ENCODE data around the gene RNF20. TPM values are rescaled to one million over a fixed set of nuclear protein-coding genes. Genes with fewer than 3 reads are reported as not detected.
"Not testable (repeated sequence)": the region's sequence is repeated elsewhere in the genome, so short reads cannot be mapped to it uniquely, and the experiment has no call there.

The RNF20 gene
- total RNA-seq, 1 experiment from 2014 or later: 58.4 TPM

DNA sequence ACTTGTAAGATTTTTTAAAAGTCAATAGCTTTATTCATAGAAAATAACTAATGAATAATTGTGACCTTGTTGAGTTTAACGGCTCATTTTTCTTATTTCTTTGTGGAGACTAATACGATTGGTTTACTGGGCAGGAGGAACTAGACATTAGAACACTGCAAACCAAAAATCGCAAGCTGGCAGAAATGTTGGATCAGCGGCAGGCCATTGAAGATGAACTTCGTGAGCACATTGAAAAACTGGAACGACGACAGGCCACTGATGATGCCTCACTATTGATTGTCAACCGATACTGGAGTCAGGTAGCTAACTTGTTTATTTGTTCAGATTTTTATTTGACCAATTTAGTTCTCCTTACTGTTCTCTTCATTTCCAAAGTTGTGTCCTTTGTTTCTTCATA, 6.4 kb downstream of the RNF20 start:
- intact Hi-C loops (cut with micrococcal nuclease; ENCODE audit: unreplicated experiment): no loop called here
- Histone ChIP-seq H3K36me3 (ENCODE audit: insufficient read depth, low read length, poor library complexity, severe bottlenecking) (peaks cover 47% of the 10 kb centered on the region), H3K27me3 (replicated peaks; ENCODE audit: insufficient read depth, low read depth, low read length, poor library complexity) (no peaks in the 10 kb centered on the region), H3K9me3 (ENCODE audit: low read depth, low read length, poor library complexity, severe bottlenecking) (no peaks in the 10 kb centered on the region), H3K4me1 (ENCODE audit: insufficient read depth, low read length, poor library complexity, severe bottlenecking) (no peaks in the 10 kb centered on the region), H3K27ac (ENCODE audit: low read depth, low read length, poor library complexity, severe bottlenecking) (no peak overlapping the region), H3K4me3 (ENCODE audit: low read depth, low read length, poor library complexity, severe bottlenecking) (no peak overlapping the region)
- ChIA-PET POLR2A (ENCODE audit: low non-redundant PET) (no interaction called here), CTCF (interaction anchor here (0.6 kb wide), 1 partner anchor 66 kb away, joined by 3 read pairs; no protein-coding TSS in a partner anchor)
- TF ChIP-seq EZH2 (IDR thresholded peaks at IDR 0.05; ENCODE audit: borderline replicate concordance, low read depth, low read length, poor library complexity, severe bottlenecking): no peak
- TF ChIP-seq, protein P1, sequence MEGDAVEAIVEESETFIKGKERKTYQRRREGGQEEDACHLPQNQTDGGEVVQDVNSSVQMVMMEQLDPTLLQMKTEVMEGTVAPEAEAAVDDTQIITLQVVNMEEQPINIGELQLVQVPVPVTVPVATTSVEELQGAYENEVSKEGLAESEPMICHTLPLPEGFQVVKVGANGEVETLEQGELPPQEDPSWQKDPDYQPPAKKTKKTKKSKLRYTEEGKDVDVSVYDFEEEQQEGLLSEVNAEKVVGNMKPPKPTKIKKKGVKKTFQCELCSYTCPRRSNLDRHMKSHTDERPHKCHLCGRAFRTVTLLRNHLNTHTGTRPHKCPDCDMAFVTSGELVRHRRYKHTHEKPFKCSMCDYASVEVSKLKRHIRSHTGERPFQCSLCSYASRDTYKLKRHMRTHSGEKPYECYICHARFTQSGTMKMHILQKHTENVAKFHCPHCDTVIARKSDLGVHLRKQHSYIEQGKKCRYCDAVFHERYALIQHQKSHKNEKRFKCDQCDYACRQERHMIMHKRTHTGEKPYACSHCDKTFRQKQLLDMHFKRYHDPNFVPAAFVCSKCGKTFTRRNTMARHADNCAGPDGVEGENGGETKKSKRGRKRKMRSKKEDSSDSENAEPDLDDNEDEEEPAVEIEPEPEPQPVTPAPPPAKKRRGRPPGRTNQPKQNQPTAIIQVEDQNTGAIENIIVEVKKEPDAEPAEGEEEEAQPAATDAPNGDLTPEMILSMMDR (conservative IDR thresholded peaks at IDR 0.05; ENCODE audit: low read depth, low read length): no peak
- BruUV-seq (replicated peaks): no TSS peak
- DNase-seq (ENCODE audit: low spot score): no peak

DNA sequence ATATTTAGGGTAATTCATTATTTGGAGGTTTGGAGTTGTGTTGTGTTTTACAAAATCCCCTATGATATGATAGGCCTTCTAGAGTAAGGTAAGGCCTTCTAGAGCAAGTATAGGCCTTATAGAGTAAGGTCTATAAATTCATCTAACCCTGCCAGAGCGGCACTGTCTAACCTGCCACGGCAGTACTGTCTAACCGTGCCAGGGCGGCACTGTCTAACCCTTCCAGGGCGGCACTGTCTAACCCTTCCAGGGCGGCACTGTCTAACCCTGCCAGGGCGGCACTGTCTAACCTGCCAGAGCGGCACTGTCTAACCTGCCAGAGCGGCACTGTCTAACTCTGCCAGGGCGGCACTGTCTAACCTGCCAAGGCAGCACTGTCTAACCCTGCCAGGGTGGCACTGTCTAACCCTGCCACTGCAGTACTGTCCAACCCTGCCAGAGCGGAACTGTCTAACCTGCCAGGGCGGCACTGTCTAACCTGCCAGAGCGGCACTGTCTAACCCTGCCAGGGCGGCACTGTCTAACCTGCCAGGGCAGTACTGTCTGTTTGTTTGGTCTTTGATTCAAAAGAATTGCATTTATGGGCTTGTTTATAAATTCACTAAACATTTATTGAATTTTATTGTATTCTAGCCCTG, 9.6 kb downstream of the RNF20 start:
- H3K4me3 ChIP-seq (ENCODE audit: low read depth, low read length, poor library complexity, severe bottlenecking): no peak overlapping the region
- H3K9me3 ChIP-seq (ENCODE audit: low read depth, low read length, poor library complexity, severe bottlenecking): no peaks in the 10 kb centered on the region
- peaks cover 64% of the 10 kb centered on the region for H3K36me3 ChIP-seq (ENCODE audit: insufficient read depth, low read length, poor library complexity, severe bottlenecking)
- no peak for TF ChIP-seq EZH2 (IDR thresholded peaks at IDR 0.05; ENCODE audit: borderline replicate concordance, low read depth, low read length, poor library complexity, severe bottlenecking)
- TF ChIP-seq, protein P1 (conservative IDR thresholded peaks at IDR 0.05; ENCODE audit: low read depth, low read length): no peak
- DNase-seq (ENCODE audit: low spot score): no peak
- no TSS peak for BruUV-seq (replicated peaks)
- intact Hi-C loops (cut with micrococcal nuclease; ENCODE audit: unreplicated experiment): no loop called here
- no peaks in the 10 kb centered on the region for H3K4me1 ChIP-seq (ENCODE audit: insufficient read depth, low read length, poor library complexity, severe bottlenecking)
- no peaks in the 10 kb centered on the region for H3K27me3 ChIP-seq (replicated peaks; ENCODE audit: insufficient read depth, low read depth, low read length, poor library complexity)
- no peak overlapping the region for H3K27ac ChIP-seq (ENCODE audit: low read depth, low read length, poor library complexity, severe bottlenecking)
- POLR2A ChIA-PET (ENCODE audit: low non-redundant PET): no interaction called here
- CTCF ChIA-PET: no interaction called here

DNA sequence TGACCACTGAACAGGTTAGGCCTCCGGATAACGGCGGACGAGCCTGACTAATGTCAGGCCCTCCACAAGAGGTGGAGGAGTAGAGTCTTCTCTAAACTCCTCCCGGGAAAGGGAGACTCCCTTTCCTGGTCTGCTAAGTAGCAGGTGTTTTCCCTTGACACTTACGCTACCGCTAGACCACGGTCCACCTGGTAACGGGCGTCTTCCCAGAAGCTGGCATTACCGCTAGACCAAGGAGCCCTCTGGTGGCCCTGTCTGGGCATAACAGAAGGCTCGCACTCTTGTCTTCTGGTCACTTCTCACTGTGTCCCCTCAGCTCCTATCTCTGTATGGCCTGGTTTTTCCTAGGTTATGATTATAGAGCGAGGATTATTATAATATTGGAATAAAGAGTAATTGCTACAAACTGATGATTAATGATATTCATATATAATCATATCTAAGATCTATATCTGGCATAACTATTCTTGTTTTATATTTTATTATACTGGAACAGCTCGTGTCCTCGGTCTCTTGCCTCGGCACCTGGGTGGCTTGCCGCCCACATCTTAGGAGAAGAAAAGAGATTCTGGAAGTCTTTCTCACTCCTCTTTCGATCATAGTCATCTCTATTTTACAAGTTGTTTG, 15.9 kb downstream of the RNF20 start:
- CTCF ChIA-PET; H3K27me3 ChIP-seq (replicated peaks; ENCODE audit: insufficient read depth, low read depth, low read length, poor library complexity); intact Hi-C loops (cut with micrococcal nuclease; ENCODE audit: unreplicated experiment); POLR2A ChIA-PET (ENCODE audit: low non-redundant PET); H3K9me3 ChIP-seq (ENCODE audit: low read depth, low read length, poor library complexity, severe bottlenecking); H3K4me1 ChIP-seq (ENCODE audit: insufficient read depth, low read length, poor library complexity, severe bottlenecking); H3K27ac ChIP-seq (ENCODE audit: low read depth, low read length, poor library complexity, severe bottlenecking); H3K4me3 ChIP-seq (ENCODE audit: low read depth, low read length, poor library complexity, severe bottlenecking); DNase-seq (ENCODE audit: low spot score); BruUV-seq (replicated peaks): not testable (repeated sequence)
- H3K36me3 ChIP-seq (ENCODE audit: insufficient read depth, low read length, poor library complexity, severe bottlenecking): peaks cover 81% of the 10 kb centered on the region
- TF ChIP-seq, protein P1 (conservative IDR thresholded peaks at IDR 0.05; ENCODE audit: low read depth, low read length): peak; percentile 28; the same call in 1 of the 2 replicates

Measured in A673 (cell line).